OCI-LY3 (cell line): ENCODE results near the gene SLC27A2.

ENCODE experiments used
- H2AFZ ChIP-seq: fragments of 200-600, 300-600 bp; shearing (Covaris generic); 2 replicates; pipeline ENCODE4 v1.6.0; 2014; ENCODE audit warnings: antibody characterized with exemption, low read depth, low read length
- H3K27ac ChIP-seq: fragments of 200-600, 300-600 bp; sonication (generic); 2 replicates; pipeline ENCODE4 v1.5.1; 2014; ENCODE audit warnings: mild to moderate bottlenecking, low read length, moderate library complexity, mixed read lengths
- H3K27me3 ChIP-seq: fragments of 200-600, 300-600 bp; sonication (generic); 2 replicates; pipeline ENCODE4 v1.6.1; 2014; ENCODE audit warnings: low read depth, low read length, mixed read lengths
- H3K36me3 ChIP-seq: fragments of 200-600, 300-600 bp; sonication (generic); replicated peaks from 2 replicates; pipeline ENCODE3; 2014; ENCODE audit warnings: low read depth, low read length, mixed read lengths
- H3K4me1 ChIP-seq: fragments of 300-600, 200-600 bp; sonication (generic); 2 replicates; pipeline ENCODE4 v1.6.1; 2014; ENCODE audit warnings: low read length, mixed read lengths
- H3K4me2 ChIP-seq: fragments of 200-600, 300-600 bp; sonication (generic); 2 replicates; pipeline ENCODE4 v1.6.1; 2014; ENCODE audit warnings: low read length, mixed read lengths
- H3K4me3 ChIP-seq: fragments of 300-600, 200-600 bp; sonication (generic); 2 replicates; pipeline ENCODE4 v1.5.1; 2014; ENCODE audit warnings: antibody characterized with exemption, mild to moderate bottlenecking, low read length, moderate library complexity
- H3K79me2 ChIP-seq: fragments of 300-600, 200-600 bp; shearing (Covaris generic); 2 replicates; pipeline ENCODE4 v1.6.1; 2014; ENCODE audit warnings: mild to moderate bottlenecking, low read length, mixed read lengths
- H3K9ac ChIP-seq: fragments of 300-600, 200-600 bp; shearing (Covaris generic); 2 replicates; pipeline ENCODE4 v1.6.0; 2014; ENCODE audit warnings: mild to moderate bottlenecking, low read length, moderate library complexity
- H3K9me3 ChIP-seq: fragments of 200-600, 300-600 bp; shearing (Covaris generic); 2 replicates; pipeline ENCODE4 v1.6.1; 2014; ENCODE audit warnings: low read length, mixed read lengths; ENCODE audit not compliant: insufficient read depth
- H4K20me1 ChIP-seq: fragments of 200-600, 300-600 bp; sonication (generic); 2 replicates; pipeline ENCODE4 v1.6.1; 2016; ENCODE audit warnings: low read length, mixed read lengths; ENCODE audit not compliant: insufficient read depth
- EZH2phosphoT487 ChIP-seq: fragments of 200-600 bp; shearing (Covaris generic); IDR thresholded peaks from 2 replicates; pipeline ENCODE4 v1.6.1; 2018; ENCODE audit warnings: antibody characterized with exemption, mixed run types, low read depth
- TF ChIP-seq, protein P1 (sequence below): fragments of 200-600, 300-600 bp; sonication (generic); IDR thresholded peaks from 2 replicates; pipeline ENCODE4 v1.5.1; 2014; ENCODE audit warnings: antibody characterized with exemption, low read length, low read depth

The SLC27A2 gene

DNA sequence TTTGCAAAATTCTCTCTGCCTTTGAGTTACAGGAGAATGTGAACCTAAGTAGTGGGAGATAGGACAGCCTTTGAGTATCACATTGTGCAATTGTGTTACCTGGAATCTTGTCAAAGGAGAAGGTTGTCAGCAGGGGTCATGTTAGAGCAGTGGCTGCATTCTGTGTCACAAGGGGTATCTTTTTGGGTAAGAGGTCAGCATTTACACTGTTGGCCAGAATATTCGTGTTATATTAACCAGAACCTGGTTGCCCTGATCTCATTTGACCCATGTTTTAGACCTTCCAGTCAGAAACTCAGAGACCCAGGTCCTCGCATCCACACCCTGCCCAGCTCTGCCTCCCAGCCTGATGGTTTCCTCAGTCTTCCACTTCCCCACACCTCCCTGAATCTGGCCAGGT lies 56.3 kb downstream of the SLC27A2 start:
- no peaks in the 10 kb centered on the region for H3K36me3 ChIP-seq
- H3K79me2 ChIP-seq: no peaks in the 10 kb centered on the region
- H3K9me3 ChIP-seq: no peaks in the 10 kb centered on the region
- H3K9ac ChIP-seq: no peak overlapping the region
- TF ChIP-seq EZH2phosphoT487: no peak
- TF ChIP-seq, protein P1, sequence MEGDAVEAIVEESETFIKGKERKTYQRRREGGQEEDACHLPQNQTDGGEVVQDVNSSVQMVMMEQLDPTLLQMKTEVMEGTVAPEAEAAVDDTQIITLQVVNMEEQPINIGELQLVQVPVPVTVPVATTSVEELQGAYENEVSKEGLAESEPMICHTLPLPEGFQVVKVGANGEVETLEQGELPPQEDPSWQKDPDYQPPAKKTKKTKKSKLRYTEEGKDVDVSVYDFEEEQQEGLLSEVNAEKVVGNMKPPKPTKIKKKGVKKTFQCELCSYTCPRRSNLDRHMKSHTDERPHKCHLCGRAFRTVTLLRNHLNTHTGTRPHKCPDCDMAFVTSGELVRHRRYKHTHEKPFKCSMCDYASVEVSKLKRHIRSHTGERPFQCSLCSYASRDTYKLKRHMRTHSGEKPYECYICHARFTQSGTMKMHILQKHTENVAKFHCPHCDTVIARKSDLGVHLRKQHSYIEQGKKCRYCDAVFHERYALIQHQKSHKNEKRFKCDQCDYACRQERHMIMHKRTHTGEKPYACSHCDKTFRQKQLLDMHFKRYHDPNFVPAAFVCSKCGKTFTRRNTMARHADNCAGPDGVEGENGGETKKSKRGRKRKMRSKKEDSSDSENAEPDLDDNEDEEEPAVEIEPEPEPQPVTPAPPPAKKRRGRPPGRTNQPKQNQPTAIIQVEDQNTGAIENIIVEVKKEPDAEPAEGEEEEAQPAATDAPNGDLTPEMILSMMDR: no peak
- no peaks in the 10 kb centered on the region for H4K20me1 ChIP-seq
- H2AFZ ChIP-seq: no peak overlapping the region
- H3K27me3 ChIP-seq: no peaks in the 10 kb centered on the region
- no peaks in the 10 kb centered on the region for H3K4me1 ChIP-seq
- H3K4me2 ChIP-seq: no peak overlapping the region
- no peak overlapping the region for H3K27ac ChIP-seq
- no peak overlapping the region for H3K4me3 ChIP-seq

DNA sequence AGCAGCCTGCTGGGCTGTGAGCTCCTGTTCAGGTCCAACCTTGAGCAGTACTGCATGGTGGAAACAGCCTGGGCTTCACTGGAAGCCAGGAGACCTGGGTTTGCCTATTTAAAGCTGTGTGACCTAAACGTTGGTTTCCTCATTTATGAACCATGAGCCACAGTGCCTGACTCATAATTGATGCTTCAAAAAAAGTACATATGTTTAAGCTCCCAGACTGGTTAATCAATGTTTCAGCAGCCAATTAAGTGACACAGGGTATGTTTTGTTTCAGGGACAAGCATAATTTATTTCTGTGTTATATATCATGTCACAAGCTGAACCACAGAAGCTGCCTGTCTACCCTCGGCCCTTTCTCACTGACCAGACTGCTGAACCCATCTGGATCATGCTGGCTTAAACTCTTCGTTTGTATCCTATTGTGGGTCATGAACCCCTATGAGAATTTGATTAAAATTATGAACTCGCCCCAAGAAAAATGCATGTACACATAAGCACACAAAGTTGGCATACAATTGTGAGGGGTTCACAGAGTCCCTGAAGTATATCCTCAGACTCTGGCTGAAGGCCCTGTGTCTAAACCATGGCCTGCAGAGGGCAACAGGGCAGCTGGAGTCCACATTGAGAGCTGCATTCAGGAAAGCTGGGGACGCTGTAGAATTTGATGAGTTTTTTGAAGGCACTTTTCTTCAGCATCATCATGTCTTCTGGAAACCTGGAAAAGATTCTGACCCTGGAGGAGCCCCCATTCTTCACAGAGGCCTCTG lies 59.9 kb downstream of the SLC27A2 start:
- Histone ChIP-seq H3K36me3 (no peaks in the 10 kb centered on the region), H3K79me2 (no peaks in the 10 kb centered on the region), H3K9ac (no peak overlapping the region), H4K20me1 (no peaks in the 10 kb centered on the region), H2AFZ (no peak overlapping the region), H3K4me2 (no peak overlapping the region), H3K9me3 (no peaks in the 10 kb centered on the region), H3K27ac (no peak overlapping the region), H3K4me1 (no peaks in the 10 kb centered on the region), H3K4me3 (no peak overlapping the region), H3K27me3 (no peaks in the 10 kb centered on the region)
- TF ChIP-seq, protein P1: no peak
- TF ChIP-seq EZH2phosphoT487: no peak

GRCh38 chr15:50244153-50244552 lies 62.2 kb downstream of the SLC27A2 start:
- H3K27ac ChIP-seq: no peak overlapping the region

DNA sequence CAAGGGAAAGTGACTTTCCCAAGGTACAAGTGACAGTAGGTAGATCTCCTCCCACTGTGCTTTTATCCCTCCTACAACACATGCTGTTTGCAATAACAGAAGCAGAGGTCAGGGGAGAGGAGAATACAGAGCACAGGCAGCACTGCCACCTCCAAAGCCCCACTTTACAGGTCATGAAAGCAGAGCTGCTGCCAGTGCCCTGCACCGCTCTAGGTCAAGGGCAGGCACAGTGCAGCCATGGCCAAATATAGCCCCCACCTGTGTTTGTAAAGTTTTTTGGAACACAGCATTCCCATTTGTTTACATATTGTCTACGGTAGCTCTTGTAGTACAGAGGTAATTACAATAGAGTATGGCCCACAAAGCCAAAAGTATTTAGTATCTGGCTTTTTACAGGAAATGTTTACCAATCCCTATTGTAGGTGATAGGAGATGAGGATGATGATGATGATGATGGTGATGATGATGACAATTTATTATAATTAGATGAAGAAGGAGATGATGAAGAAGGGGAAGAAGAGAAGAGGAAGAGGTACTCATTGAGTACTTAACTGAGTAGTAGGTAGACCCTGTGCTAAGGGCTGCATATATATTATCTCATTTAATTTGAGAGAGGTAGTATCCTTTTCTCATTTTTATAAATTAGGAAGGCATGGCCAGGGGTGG lies 63.1 kb downstream of the SLC27A2 start:
- Histone ChIP-seq H3K9ac (no peak overlapping the region), H2AFZ (no peak overlapping the region), H3K4me2 (no peak overlapping the region), H3K27me3 (0 out of 2 replicates have a peak, but pooled peaks cover 6% of the 10 kb centered on the region), H3K4me3 (no peak overlapping the region), H3K36me3 (no peaks in the 10 kb centered on the region), H3K79me2 (no peaks in the 10 kb centered on the region), H3K4me1 (no peaks in the 10 kb centered on the region; the same call in 1 of the 2 replicates), H3K27ac (no peak overlapping the region), H3K9me3 (no peaks in the 10 kb centered on the region), H4K20me1 (no peaks in the 10 kb centered on the region)
- no peak for TF ChIP-seq EZH2phosphoT487
- TF ChIP-seq, protein P1: no peak

More at GRCh38 chr15:50244153-50244552, 62.2 kb downstream of the SLC27A2 start:
- no peaks in the 10 kb centered on the region for H3K27me3 ChIP-seq
- H3K4me3 ChIP-seq: no peak overlapping the region
- H3K4me2 ChIP-seq: no peak overlapping the region
- H3K36me3 ChIP-seq: no peaks in the 10 kb centered on the region
- H3K9ac ChIP-seq: no peak overlapping the region
- H3K4me1 ChIP-seq: no peaks in the 10 kb centered on the region; the same call in 1 of the 2 replicates
- no peaks in the 10 kb centered on the region for H3K79me2 ChIP-seq
- no peaks in the 10 kb centered on the region for H4K20me1 ChIP-seq
- H3K9me3 ChIP-seq: no peaks in the 10 kb centered on the region
- H2AFZ ChIP-seq: no peak overlapping the region
- TF ChIP-seq EZH2phosphoT487: no peak
- TF ChIP-seq, protein P1: no peak
